C4-2B (cell line): ENCODE measurements around the gene TMUB2.
A peak's percentile ranks its signal among the peaks of the same experiment; 100 is the strongest.

ENCODE experiments used
- CTCF ChIP-seq: fragments of 450-650 bp; conservative IDR thresholded peaks from 2 replicates; pipeline ENCODE4 v1.5.1; 2017; ENCODE audit warnings: mild to moderate bottlenecking
- ZFX ChIP-seq: fragments of 450-650 bp; IDR thresholded peaks from 2 replicates; pipeline ENCODE4 v1.6.1; 2017

GRCh38 chr17:44218344-44219107 lies 31.8 kb downstream of the TMUB2 start:
- TF ChIP-seq CTCF, result peak; percentile 72
- TF ChIP-seq ZFX, result no peak
